Measurements from ENCODE around the gene CBLC.

Gene CBLC

GRCh38 chr19:44847144-44848035 lies 69.7 kb downstream of the CBLC start (continued):
- TF ChIP-seq ZNF335 (tag by site-specific recombination; conservative IDR thresholded peaks at IDR 0.05): peak; percentile 48; the same call in 1 of the 2 replicates
- 0 out of 2 replicates have a peak, but pooled peaks have one; percentile 15 for TF ChIP-seq ZBTB17 (tag by site-specific recombination; IDR thresholded peaks at IDR 0.05)
- peak; percentile 98 for TF ChIP-seq GLIS1 (tag by site-specific recombination; IDR thresholded peaks at IDR 0.05)
- TF ChIP-seq GLIS2 (tag by site-specific recombination; IDR thresholded peaks at IDR 0.05): peak; percentile 96
- TF ChIP-seq KLF1 (tag by site-specific recombination; IDR thresholded peaks at IDR 0.05): peak; percentile 74
- peak; percentile 95 for TF ChIP-seq ZBTB6 (tag by site-specific recombination; IDR thresholded peaks at IDR 0.05)
- peak; percentile 72 for TF ChIP-seq KLF8 (tag by site-specific recombination; IDR thresholded peaks at IDR 0.05)
- TF ChIP-seq ZBTB11 (tag by site-specific recombination; conservative IDR thresholded peaks at IDR 0.05; ENCODE audit: low read depth): peak; percentile 53
- TF ChIP-seq KLF7 (tag by site-specific recombination; IDR thresholded peaks at IDR 0.05; ENCODE audit: borderline replicate concordance): peak; percentile 14; the same call in 1 of the 2 replicates
- TF ChIP-seq ZNF423 (tag by site-specific recombination; IDR thresholded peaks at IDR 0.05): peak; percentile 79
- TF ChIP-seq ZNF184 (tag by site-specific recombination; IDR thresholded peaks at IDR 0.05): no peak
- TF ChIP-seq ZNF398 (tag by site-specific recombination; IDR thresholded peaks at IDR 0.05): peak; percentile 92
- TF ChIP-seq PATZ1 (tag by site-specific recombination; IDR thresholded peaks at IDR 0.05): peak; percentile 93
- 0 out of 2 replicates have a peak, but pooled peaks have one; percentile 46 for TF ChIP-seq KLF17 (tag by site-specific recombination; IDR thresholded peaks at IDR 0.05)
- no peak for TF ChIP-seq HIC1 (tag by site-specific recombination; IDR thresholded peaks at IDR 0.05)
